CD4-positive, CD25-positive, alpha-beta regulatory T cell (primary cell): ENCODE data around the gene NTM. TPM values are rescaled to one million over a fixed set of nuclear protein-coding genes. Genes with fewer than 3 reads are reported as not detected.
A peak's percentile ranks its signal among the peaks of the same experiment; 100 is the strongest.

Experiments used
- ATAC-seq, 2 donors: fragments of 150-1000 bp; cut with Tn5 transposase; one replicate each; pipeline ENCODE4 v1.10.0; 2021; ENCODE audit warnings: low read depth in 2 of 2, moderate number of reproducible peaks in 2 of 2, moderate library complexity in 1 of 2
- DNase-seq, 3 donors: peaks; one replicate each; pipeline versions ENCODE4 v3.0.0 to v3.0.0-alpha.2; 2012 to 2022; ENCODE audit warnings: mixed read lengths in 1 of 3
- H3K27ac ChIP-seq: one replicate; pipeline ENCODE4 v1.7.0; 2013; ENCODE audit warnings: mild to moderate bottlenecking, low read length; ENCODE audit not compliant: insufficient read depth, poor library complexity, severe bottlenecking
- H3K27me3 ChIP-seq: one replicate; pipeline ENCODE4 v1.7.0; 2013; ENCODE audit warnings: low read length; ENCODE audit not compliant: control insufficient read depth, insufficient read depth
- H3K36me3 ChIP-seq: one replicate; pipeline ENCODE4 v1.7.0; 2013; ENCODE audit warnings: mild to moderate bottlenecking, low read length, moderate library complexity; ENCODE audit not compliant: control insufficient read depth, insufficient read depth
- H3K4me1 ChIP-seq: 2 replicates; pipeline ENCODE4 v1.7.0; 2013; ENCODE audit warnings: mild to moderate bottlenecking, low read length; ENCODE audit not compliant: insufficient read depth, control insufficient read depth, poor library complexity, severe bottlenecking
- H3K4me3 ChIP-seq: one replicate; pipeline ENCODE4 v1.7.0; 2013; ENCODE audit warnings: low read depth, mild to moderate bottlenecking, low read length, moderate library complexity
- H3K9me3 ChIP-seq, 2 experiments: 1 replicate in 1 of 2; 2 replicates in 1 of 2; pipeline ENCODE4 v1.7.0; 2013; ENCODE audit warnings: low read length in 2 of 2, mild to moderate bottlenecking in 1 of 2, moderate library complexity in 1 of 2; ENCODE audit not compliant: control insufficient read depth in 2 of 2
- H3K27ac Mint-ChIP-seq, 3 donors: one replicate each; pipeline ENCODE4 v1.8.0; 2020 to 2022; ENCODE audit warnings: mild to moderate bottlenecking in 3 of 3, mixed read lengths in 3 of 3, moderate library complexity in 2 of 3
- H3K27me3 Mint-ChIP-seq: one replicate; pipeline ENCODE4 v1.8.0; 2022; ENCODE audit warnings: mild to moderate bottlenecking, mixed read lengths
- H3K36me3 Mint-ChIP-seq: one replicate; pipeline ENCODE4 v1.8.0; 2020; ENCODE audit warnings: mixed read lengths
- H3K4me1 Mint-ChIP-seq, 4 donors: one replicate each; pipeline ENCODE4 v1.8.0; 2020 to 2022; ENCODE audit warnings: mixed read lengths in 4 of 4, mild to moderate bottlenecking in 1 of 4
- H3K4me3 Mint-ChIP-seq, 4 donors: one replicate each; pipeline ENCODE4 v1.8.0; 2020 to 2022; ENCODE audit warnings: mild to moderate bottlenecking in 4 of 4, mixed read lengths in 4 of 4, moderate library complexity in 3 of 4
- H3K9me3 Mint-ChIP-seq, 7 donors: one replicate each; pipeline ENCODE4 v1.8.0; 2020 to 2022; ENCODE audit warnings: mixed read lengths in 7 of 7, mild to moderate bottlenecking in 3 of 7, moderate library complexity in 2 of 7
- polyA plus RNA-seq, 4 donors: library from polyadenylated mRNA; unstranded; fragments of 300-500 nt; fragmentation: Illumina TruSeq; gene quantifications; one replicate each; pipeline ENCODE4 v1.2.3, GENCODE V29; 2021
- total RNA-seq: library from RNA; stranded (reverse); gene quantifications from one replicate; pipeline ENCODE4 v1.2.3, GENCODE V29; 2022

The NTM gene
- total and polyA plus RNA-seq, 5 donors from 2014 or later: 1.3 TPM; not detected in 4

DNA sequence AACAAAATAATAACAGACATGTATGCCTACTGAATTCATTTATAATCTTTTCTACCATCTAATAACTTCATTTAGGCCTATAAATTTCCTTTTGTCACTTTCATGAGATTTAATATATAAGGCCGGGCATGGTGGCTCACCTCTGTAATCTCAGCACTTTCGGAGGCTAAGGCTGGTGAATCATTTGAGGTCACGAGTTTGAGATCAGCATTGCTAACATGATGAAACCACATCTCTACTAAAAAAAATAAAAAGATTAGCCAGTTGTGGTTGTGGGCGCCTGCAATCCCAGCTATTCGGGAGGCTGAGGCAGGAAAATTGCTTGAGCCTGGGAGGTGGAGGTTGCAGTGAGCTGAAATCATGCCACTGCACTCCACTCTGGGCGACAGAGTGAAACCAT is 14.2 kb upstream of the NTM start:
- H3K4me1 Mint-ChIP-seq: no peaks in the 10 kb centered on the region
- Histone ChIP-seq H3K4me3 (no peak overlapping the region), H3K27ac (no peak overlapping the region), H3K4me1 (no peaks in the 10 kb centered on the region), H3K27me3 (no peaks in the 10 kb centered on the region), H3K9me3 (no peaks in the 10 kb centered on the region), H3K36me3 (no peaks in the 10 kb centered on the region)
- no peak overlapping the region for H3K4me3 Mint-ChIP-seq
- H3K36me3 Mint-ChIP-seq: no peaks in the 10 kb centered on the region
- no peak overlapping the region for H3K27ac Mint-ChIP-seq
- DNase-seq (no peak), ATAC-seq (no peak)
- peaks cover 0 to 4% (median under 1%) of the 10 kb centered on the region in 7 donors for H3K9me3 Mint-ChIP-seq
- H3K27me3 Mint-ChIP-seq: peaks cover 4% of the 10 kb centered on the region

DNA sequence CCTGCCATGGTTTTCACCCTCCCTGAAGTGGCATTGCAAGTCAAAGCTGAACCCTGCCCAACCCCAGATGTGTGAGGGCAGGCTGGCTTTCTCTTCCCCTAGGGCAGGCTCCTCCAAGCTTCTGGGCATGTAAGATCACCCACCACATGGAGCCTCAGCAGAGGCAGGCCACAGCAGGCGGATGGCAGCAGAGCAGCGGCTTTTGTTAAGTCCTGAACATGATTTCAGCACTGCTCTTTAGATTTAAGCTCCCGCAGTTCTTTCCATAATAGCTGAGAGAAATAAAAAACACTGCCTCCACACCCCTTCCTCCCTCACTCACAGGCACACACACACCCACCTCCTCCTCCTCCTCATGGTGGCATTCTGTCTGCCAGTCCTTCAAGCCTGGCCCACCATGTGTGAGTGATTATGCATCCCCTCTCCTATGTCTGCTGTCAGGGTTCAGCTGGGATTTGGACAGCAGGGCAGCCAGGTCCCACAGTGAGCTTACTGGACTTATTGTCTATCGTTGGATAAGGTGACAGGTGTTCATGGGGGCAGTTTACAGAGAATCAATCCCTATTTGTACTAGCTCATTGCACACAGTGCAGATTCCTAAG is 5.0 kb upstream of the NTM start:
- H3K9me3 ChIP-seq: no peaks in the 10 kb centered on the region
- peaks cover 4% of the 10 kb centered on the region for H3K27me3 Mint-ChIP-seq
- H3K9me3 Mint-ChIP-seq: peaks cover 0 to 2% (median 0%) of the 10 kb centered on the region in 7 donors
- no peaks in the 10 kb centered on the region for H3K36me3 ChIP-seq
- ATAC-seq: no peak
- H3K4me3 Mint-ChIP-seq: peak overlapping the region in 1 of 4 donors; percentile 61
- H3K27me3 ChIP-seq: no peaks in the 10 kb centered on the region
- H3K27ac ChIP-seq: no peak overlapping the region
- H3K4me1 Mint-ChIP-seq: no peaks in the 10 kb centered on the region
- H3K4me1 ChIP-seq: no peaks in the 10 kb centered on the region
- no peak overlapping the region for H3K27ac Mint-ChIP-seq
- H3K36me3 Mint-ChIP-seq: no peaks in the 10 kb centered on the region
- DNase-seq: no peak
- H3K4me3 ChIP-seq: no peak overlapping the region

- H3K27me3 Mint-ChIP-seq: peaks cover 8% of the 10 kb centered on the region
- Histone ChIP-seq H3K36me3 (no peaks in the 10 kb centered on the region), H3K27me3 (no peaks in the 10 kb centered on the region), H3K4me1 (no peaks in the 10 kb centered on the region), H3K27ac (no peak overlapping the region), H3K4me3 (no peak overlapping the region), H3K9me3 (no peaks in the 10 kb centered on the region)
- no peaks in the 10 kb centered on the region for H3K4me1 Mint-ChIP-seq
- DNase-seq (no peak), ATAC-seq (no peak)
- no peak overlapping the region for H3K4me3 Mint-ChIP-seq
- H3K36me3 Mint-ChIP-seq: no peaks in the 10 kb centered on the region
- H3K9me3 Mint-ChIP-seq: peaks cover 0 to 3% (median 0%) of the 10 kb centered on the region in 7 donors
- no peak overlapping the region for H3K27ac Mint-ChIP-seq
Measured at GRCh38 chr11:131370901-131371790, 731 bp downstream of the NTM start.

- Histone ChIP-seq H3K9me3 (no peaks in the 10 kb centered on the region), H3K27ac (no peak overlapping the region), H3K27me3 (no peaks in the 10 kb centered on the region), H3K4me3 (no peak overlapping the region), H3K36me3 (no peaks in the 10 kb centered on the region), H3K4me1 (no peaks in the 10 kb centered on the region)
- Mint-ChIP-seq H3K9me3 (peaks cover 0 to 3% (median 0%) of the 10 kb centered on the region in 7 donors), H3K27me3 (peaks cover 11% of the 10 kb centered on the region), H3K4me3 (no peak overlapping the region), H3K27ac (no peak overlapping the region), H3K4me1 (no peaks in the 10 kb centered on the region), H3K36me3 (no peaks in the 10 kb centered on the region)
- DNase-seq (no peak), ATAC-seq (no peak)
Measured at GRCh38 chr11:131371791-131372104, 1.3 kb downstream of the NTM start.

DNA sequence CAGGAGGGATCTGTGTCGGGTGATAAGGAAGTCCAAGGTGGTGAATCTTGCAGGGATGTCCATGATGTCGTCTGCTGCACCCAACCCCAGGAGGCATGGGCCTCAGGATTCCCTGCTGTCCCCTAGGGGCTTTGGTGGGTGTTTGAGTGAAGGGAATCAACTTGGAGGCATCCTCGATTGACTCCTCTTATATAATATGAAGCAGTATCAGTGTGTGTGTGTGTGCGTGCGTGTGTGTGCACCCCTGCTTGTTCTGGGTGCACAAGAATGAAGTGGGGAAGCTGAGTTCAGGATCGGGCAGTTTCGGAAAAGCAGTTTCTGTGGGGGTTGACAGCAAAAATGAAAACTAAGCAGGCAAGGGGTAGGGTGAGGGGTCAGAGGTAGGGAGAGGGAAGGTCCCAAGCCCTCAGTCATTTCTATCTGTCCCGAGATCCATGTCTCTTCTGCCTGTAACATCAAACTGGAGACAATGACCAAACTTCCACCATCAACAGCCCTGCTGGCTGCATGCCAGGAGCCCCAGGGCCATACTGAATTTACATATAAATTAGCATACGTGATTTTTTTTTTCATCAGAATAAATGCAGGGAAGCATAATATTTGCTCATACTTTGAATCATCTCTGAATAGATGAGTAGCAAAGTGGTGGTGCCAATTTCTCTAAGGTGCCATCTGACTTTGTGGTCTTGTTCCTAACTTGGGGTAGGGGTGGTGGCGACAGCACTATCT is 2.0 kb downstream of the NTM start:
- no peaks in the 10 kb centered on the region for H3K4me1 ChIP-seq
- no peaks in the 10 kb centered on the region for H3K4me1 Mint-ChIP-seq
- H3K4me3 Mint-ChIP-seq: no peak overlapping the region
- H3K27me3 Mint-ChIP-seq: peaks cover 11% of the 10 kb centered on the region
- no peak for DNase-seq
- H3K27ac Mint-ChIP-seq: no peak overlapping the region
- H3K27me3 ChIP-seq: no peaks in the 10 kb centered on the region
- ATAC-seq: peak in 1 of 2 donors; percentile 14
- H3K4me3 ChIP-seq: no peak overlapping the region
- H3K9me3 Mint-ChIP-seq: peaks cover 0 to 3% (median 0%) of the 10 kb centered on the region in 7 donors
- H3K9me3 ChIP-seq: no peaks in the 10 kb centered on the region
- no peaks in the 10 kb centered on the region for H3K36me3 Mint-ChIP-seq
- H3K27ac ChIP-seq: no peak overlapping the region
- no peaks in the 10 kb centered on the region for H3K36me3 ChIP-seq

DNA sequence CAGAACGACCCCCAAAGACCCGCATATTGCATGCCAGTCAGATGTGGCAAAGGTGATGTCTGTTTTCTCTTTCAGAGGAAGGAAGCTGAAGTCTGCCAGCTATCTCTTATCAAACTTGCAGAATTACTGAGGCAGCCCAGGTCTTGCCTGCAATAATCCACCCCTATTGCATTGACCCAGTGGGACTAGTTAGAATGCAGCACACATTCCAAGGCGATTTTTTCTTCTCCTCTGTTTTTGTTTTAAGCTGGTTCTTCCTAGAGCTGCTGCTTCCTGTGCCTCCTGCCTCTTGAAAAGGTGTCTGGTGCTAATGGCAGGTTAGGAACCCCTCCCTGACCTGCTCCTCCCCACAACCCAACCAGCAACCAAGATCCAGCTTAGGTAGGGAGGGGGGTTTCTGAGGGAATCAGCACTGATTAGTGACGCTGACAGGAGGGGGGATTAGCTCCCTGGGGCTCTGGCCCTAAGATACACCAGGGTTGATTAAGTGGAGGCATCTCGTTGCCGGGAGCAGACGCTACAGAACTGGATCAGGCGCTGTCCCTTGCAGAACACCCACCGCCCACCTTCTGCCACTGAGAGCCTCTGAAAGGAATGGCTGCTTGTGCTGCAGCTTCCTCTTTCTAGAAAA is 2.8 kb downstream of the NTM start:
- H3K4me1 Mint-ChIP-seq: no peaks in the 10 kb centered on the region
- ATAC-seq: no peak
- H3K9me3 Mint-ChIP-seq: peaks cover 0 to 3% (median 0%) of the 10 kb centered on the region in 7 donors

GRCh38 chr11:131373756-131374155 is 3.3 kb downstream of the NTM start:
- no peaks in the 10 kb centered on the region for H3K36me3 Mint-ChIP-seq
- Histone ChIP-seq H3K4me1 (no peaks in the 10 kb centered on the region), H3K27ac (no peak overlapping the region), H3K4me3 (no peak overlapping the region), H3K9me3 (no peaks in the 10 kb centered on the region), H3K36me3 (no peaks in the 10 kb centered on the region), H3K27me3 (no peaks in the 10 kb centered on the region)
- no peak for ATAC-seq
- DNase-seq: no peak
- no peaks in the 10 kb centered on the region for H3K4me1 Mint-ChIP-seq
- H3K27me3 Mint-ChIP-seq: peaks cover 11% of the 10 kb centered on the region
- no peak overlapping the region for H3K27ac Mint-ChIP-seq
- peaks cover 0 to 3% (median 1%) of the 10 kb centered on the region in 7 donors for H3K9me3 Mint-ChIP-seq
- no peak overlapping the region for H3K4me3 Mint-ChIP-seq

More for the DNA sequence above, 2.8 kb downstream of the NTM start:
- Mint-ChIP-seq H3K27ac (no peak overlapping the region), H3K36me3 (no peaks in the 10 kb centered on the region), H3K4me3 (no peak overlapping the region), H3K27me3 (peaks cover 11% of the 10 kb centered on the region)
- DNase-seq: no peak
- no peak overlapping the region for H3K4me3 ChIP-seq
- H3K9me3 ChIP-seq: no peaks in the 10 kb centered on the region
- H3K27me3 ChIP-seq: no peaks in the 10 kb centered on the region
- H3K4me1 ChIP-seq: no peaks in the 10 kb centered on the region
- no peaks in the 10 kb centered on the region for H3K36me3 ChIP-seq
- H3K27ac ChIP-seq: no peak overlapping the region
